Hematopoietic multipotent progenitor cell treated with erythropoietin and hydrocortisone succinate and interleukin-3 and kit ligand, for 6 days (in vitro differentiated cells): ENCODE results near the gene SYTL5.
A peak's percentile ranks its signal among the peaks of the same experiment; 100 is the strongest.

Experiments
- DNase-seq: peaks from one replicate; pipeline ENCODE4 v3.0.0-alpha.2; 2015

Gene SYTL5

GRCh38 chrX:38151441-38151840 lies 145.1 kb downstream of the SYTL5 start:
- no peak for DNase-seq

DNA sequence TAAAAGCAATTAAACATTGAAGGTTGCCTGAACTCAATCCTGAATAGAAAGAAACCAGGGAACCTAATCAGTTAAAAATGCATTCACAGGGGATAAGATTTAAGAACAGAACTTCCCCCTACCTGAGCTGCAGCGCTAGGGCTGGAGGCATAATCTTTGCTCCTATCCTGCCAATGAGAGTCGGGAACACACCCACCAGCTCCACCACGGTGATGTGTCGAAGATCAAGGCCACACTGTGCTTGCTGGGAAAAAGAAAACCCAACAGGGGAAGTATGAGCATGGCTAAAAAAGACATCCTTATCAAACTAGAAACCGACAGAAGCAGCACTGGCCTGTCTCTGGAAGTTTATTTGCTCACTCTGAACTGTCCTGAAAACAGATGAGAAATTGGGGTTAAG lies 148.0 kb downstream of the SYTL5 start:
- DNase-seq = no peak

DNA sequence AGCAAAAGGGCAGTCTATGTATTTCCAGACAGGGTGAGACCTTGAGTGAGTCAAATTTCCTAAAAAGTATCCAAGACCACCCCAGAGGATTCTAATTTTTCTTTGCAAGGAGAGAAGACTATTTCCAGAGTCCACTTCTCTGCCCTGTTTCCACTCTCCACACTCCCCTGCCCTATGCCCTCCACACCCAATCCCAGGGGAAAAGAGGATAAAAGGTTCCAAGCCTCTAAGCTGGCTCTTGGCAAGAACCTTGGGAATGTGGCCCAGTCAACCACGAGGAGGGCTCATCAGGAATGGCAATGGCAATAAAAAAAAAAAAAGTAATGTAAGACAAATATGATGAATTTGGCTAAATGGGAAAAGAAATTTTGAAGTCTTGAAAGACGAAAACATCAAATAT lies 148.5 kb downstream of the SYTL5 start:
- DNase-seq = no peak

GRCh38 chrX:38156838-38157237 lies 150.5 kb downstream of the SYTL5 start:
- no peak for DNase-seq

DNA sequence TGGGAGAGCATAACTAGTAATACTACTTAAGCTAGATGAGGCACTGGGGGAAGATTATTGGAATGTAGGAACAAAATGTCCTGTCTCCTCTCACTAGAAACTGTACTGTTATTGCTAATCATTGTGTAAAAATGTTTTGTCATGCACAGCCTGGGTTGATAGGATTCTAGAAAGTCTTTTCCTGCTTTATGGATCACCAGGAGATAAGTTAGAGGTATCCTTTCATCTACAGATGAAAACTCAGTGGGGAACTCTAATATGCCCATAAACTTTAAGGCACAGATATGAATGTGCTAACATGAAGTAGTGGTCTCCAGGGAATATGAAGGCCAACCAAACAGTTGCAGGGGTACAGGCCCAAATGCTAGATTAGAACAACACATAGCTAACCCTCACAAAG lies 156.8 kb downstream of the SYTL5 start:
- no peak for DNase-seq

DNA sequence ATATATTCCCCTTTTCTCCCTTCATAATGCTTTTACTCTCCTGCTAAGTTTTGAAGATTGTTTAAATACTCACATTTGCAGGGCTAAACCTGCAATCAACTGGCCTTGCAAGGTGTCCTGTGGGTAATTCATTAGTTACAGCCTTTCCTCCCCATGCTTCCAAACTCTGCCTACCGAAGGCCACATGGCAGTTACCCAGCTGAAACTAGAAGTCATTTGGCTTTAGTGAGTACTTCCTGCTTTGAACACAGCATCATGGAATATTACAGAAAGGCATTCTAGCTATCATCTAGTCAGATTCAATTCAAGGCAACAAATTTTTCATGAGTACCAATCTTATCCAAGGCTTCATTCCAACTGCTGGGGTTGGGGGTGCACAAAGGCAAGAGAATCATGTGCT lies 158.7 kb downstream of the SYTL5 start:
- DNase-seq = no peak

DNA sequence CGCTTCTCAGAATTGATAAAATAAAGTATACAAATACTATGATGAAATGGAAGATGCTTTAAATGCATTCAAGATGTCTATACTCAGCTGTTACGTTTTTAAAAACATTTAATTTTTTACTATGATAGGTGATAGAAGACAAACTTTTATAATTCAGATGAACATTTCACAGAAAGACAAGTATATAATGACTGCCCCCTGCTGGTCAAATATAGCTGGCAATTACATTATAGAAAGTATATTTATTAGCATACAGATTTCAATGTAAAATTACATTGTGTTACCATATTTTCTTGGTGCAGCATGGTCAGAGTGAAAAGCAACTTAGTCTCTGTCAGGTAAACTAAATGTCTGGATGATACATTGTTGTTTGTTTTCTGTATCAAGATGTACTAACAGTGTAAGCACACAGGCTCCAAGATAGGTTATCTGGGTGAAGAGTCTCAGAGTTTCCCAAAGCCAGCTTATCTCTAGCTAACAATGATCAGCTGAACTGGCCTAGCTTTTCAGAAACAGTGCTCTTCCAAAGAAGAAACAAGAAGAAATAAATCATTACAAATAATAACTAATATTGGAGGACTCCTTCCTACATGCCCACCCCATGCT lies 160.2 kb downstream of the SYTL5 start:
- peak; percentile 64 for DNase-seq

- DNase-seq = no peak
Observed at GRCh38 chrX:38170556-38170955, 164.2 kb downstream of the SYTL5 start.

DNA sequence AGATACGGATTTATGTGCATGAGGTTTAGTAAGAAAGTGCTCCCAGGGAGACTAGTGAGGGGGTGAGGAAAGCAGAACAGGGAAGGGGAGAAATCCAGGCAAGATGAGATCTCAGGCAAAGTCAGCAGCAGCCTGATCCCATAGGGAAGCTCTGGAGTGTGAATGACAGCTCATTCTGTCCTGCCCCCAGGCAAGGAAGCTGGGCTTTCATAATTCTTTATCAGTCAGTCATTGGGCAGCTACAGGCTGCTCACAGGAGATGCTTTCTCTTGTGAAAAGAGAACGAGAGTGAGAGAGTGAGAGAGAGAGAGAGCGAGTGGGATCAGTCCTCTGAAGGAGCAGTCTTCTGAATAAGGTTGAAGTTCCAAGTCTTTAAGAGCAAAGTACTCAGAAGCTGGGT lies 166.2 kb downstream of the SYTL5 start:
- no peak for DNase-seq

- DNase-seq = peak; percentile 8
Observed at GRCh38 chrX:38175139-38175538, 168.8 kb downstream of the SYTL5 start.

- DNase-seq = no peak
Observed at GRCh38 chrX:38178396-38178795, 172.0 kb downstream of the SYTL5 start.
